ENCODE measurements around the gene EXT2. TPM values are rescaled to one million over a fixed set of nuclear protein-coding genes. Genes with fewer than 3 reads are reported as not detected.

Gene EXT2
- polyA plus RNA-seq, 1 donor from 2014 or later, result 77.5 TPM

DNA sequence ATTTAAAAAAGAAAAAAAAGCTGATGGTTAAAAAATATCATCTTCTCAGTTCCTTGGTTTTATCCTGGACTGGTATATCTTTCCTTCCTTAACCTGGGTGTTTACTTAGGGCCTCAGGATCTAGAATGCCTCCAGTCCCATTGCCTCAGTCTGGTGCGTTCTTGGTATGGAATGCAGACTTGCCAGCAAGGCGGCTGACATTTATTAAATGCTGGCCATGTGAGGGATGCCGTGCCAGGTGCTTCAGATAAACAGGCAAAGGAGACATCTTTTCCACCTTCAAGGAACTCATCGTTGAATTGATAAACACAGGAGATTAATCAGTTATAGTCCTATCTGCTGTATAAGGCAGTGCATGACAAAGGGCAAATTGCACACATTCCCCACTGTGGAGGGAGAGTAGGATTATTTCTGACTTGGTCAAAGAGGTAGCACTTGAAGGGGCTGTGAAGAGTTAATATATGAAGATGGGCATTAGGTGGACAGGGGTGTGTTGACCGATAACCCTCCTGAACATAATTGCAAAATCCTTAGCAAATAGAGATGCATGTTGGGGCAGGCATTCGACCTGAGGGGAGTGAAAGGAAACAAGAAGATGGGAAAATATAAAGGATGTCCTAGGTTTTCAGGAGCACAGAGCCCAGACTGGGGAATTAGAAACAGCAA is 160.1 kb downstream of the EXT2 start:
- Histone ChIP-seq H4K20me1 (ENCODE audit: insufficient read depth) (no peaks in the 10 kb centered on the region), H2AFZ (ENCODE audit: low read depth, low read length) (no peak overlapping the region), H3K9me2 (ENCODE audit: insufficient read depth, low read length) (no peaks in the 10 kb centered on the region), H3K27me3 (ENCODE audit: insufficient read depth, low read depth, low read length) (no peaks in the 10 kb centered on the region), H3K4me2 (ENCODE audit: low read length) (no peak overlapping the region), H3K36me3 (ENCODE audit: insufficient read depth, low read length) (no peaks in the 10 kb centered on the region), H3K9me3 (ENCODE audit: low read length) (no peaks in the 10 kb centered on the region), H3K27ac (ENCODE audit: low read length) (no peak overlapping the region), H3K9ac (ENCODE audit: low read length) (no peak overlapping the region), H3K4me3 (ENCODE audit: low read length) (no peak overlapping the region), H3K79me2 (replicated peaks; ENCODE audit: insufficient read depth, low read length) (no peaks in the 10 kb centered on the region), H3F3A (ENCODE audit: insufficient read depth, low read length, poor library complexity, severe bottlenecking) (no peaks in the 10 kb centered on the region)
- no peak for TF ChIP-seq RAD21 (conservative IDR thresholded peaks at IDR 0.05)
- no peak for TF ChIP-seq EP300 (conservative IDR thresholded peaks at IDR 0.05; ENCODE audit: poor library complexity, severe bottlenecking)
- no peak for TF ChIP-seq POLR2AphosphoS5 (IDR thresholded peaks at IDR 0.05)
- TF ChIP-seq, protein P1, sequence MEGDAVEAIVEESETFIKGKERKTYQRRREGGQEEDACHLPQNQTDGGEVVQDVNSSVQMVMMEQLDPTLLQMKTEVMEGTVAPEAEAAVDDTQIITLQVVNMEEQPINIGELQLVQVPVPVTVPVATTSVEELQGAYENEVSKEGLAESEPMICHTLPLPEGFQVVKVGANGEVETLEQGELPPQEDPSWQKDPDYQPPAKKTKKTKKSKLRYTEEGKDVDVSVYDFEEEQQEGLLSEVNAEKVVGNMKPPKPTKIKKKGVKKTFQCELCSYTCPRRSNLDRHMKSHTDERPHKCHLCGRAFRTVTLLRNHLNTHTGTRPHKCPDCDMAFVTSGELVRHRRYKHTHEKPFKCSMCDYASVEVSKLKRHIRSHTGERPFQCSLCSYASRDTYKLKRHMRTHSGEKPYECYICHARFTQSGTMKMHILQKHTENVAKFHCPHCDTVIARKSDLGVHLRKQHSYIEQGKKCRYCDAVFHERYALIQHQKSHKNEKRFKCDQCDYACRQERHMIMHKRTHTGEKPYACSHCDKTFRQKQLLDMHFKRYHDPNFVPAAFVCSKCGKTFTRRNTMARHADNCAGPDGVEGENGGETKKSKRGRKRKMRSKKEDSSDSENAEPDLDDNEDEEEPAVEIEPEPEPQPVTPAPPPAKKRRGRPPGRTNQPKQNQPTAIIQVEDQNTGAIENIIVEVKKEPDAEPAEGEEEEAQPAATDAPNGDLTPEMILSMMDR (IDR thresholded peaks at IDR 0.05; ENCODE audit: poor library complexity, severe bottlenecking), result no peak
- TF ChIP-seq MXI1 (conservative IDR thresholded peaks at IDR 0.05; ENCODE audit: poor library complexity, severe bottlenecking), result no peak
- TF ChIP-seq EZH2 (IDR thresholded peaks at IDR 0.05; ENCODE audit: borderline replicate concordance, insufficient read depth, low read length, poor library complexity, severe bottlenecking), result no peak
- TF ChIP-seq SMC3 (conservative IDR thresholded peaks at IDR 0.05; ENCODE audit: poor library complexity), result no peak
- TF ChIP-seq, protein P2, sequence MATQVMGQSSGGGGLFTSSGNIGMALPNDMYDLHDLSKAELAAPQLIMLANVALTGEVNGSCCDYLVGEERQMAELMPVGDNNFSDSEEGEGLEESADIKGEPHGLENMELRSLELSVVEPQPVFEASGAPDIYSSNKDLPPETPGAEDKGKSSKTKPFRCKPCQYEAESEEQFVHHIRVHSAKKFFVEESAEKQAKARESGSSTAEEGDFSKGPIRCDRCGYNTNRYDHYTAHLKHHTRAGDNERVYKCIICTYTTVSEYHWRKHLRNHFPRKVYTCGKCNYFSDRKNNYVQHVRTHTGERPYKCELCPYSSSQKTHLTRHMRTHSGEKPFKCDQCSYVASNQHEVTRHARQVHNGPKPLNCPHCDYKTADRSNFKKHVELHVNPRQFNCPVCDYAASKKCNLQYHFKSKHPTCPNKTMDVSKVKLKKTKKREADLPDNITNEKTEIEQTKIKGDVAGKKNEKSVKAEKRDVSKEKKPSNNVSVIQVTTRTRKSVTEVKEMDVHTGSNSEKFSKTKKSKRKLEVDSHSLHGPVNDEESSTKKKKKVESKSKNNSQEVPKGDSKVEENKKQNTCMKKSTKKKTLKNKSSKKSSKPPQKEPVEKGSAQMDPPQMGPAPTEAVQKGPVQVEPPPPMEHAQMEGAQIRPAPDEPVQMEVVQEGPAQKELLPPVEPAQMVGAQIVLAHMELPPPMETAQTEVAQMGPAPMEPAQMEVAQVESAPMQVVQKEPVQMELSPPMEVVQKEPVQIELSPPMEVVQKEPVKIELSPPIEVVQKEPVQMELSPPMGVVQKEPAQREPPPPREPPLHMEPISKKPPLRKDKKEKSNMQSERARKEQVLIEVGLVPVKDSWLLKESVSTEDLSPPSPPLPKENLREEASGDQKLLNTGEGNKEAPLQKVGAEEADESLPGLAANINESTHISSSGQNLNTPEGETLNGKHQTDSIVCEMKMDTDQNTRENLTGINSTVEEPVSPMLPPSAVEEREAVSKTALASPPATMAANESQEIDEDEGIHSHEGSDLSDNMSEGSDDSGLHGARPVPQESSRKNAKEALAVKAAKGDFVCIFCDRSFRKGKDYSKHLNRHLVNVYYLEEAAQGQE (IDR thresholded peaks at IDR 0.05; ENCODE audit: borderline replicate concordance), result no peak
- TF ChIP-seq TAF1 (IDR thresholded peaks at IDR 0.05; ENCODE audit: low read depth), result no peak

DNA sequence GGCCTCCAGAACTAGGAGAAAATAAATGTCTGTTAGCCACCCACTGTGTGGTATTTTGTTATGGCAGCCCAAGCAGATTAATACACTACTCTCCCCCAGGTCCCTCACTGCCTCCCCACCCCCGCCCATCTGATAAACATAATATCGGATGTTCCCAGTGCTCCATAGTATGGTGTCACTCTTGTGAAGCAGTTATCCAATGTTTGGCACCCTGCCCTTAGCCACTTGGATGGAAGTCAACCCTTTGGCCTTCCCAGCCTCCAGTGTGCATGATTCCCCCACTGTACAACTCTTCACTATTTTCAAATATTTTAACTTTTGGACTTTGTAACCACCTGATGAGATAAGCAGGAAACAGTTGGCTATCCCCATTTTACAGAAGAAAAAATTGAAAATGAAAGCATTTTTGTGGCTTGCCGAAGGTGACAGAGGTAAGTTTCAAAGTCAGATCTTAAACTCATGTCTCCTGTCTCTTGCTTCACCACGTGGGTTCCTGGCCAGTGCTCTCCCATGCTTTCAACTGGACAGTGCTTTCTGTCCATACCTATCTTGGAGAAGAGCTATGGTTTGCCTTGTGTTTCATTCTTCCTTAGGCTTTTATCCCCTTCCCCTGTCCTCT is 161.3 kb downstream of the EXT2 start:
- H3K9ac ChIP-seq (ENCODE audit: low read length), result no peak overlapping the region
- H3K4me2 ChIP-seq (ENCODE audit: low read length), result no peak overlapping the region
- H3K9me3 ChIP-seq (ENCODE audit: low read length), result no peaks in the 10 kb centered on the region
- no peak overlapping the region for H3K4me3 ChIP-seq (ENCODE audit: low read length)
- H3K27me3 ChIP-seq (ENCODE audit: insufficient read depth, low read depth, low read length), result no peaks in the 10 kb centered on the region
- no peaks in the 10 kb centered on the region for H3K9me2 ChIP-seq (ENCODE audit: insufficient read depth, low read length)
- no peak overlapping the region for H2AFZ ChIP-seq (ENCODE audit: low read depth, low read length)
- H3K27ac ChIP-seq (ENCODE audit: low read length), result no peak overlapping the region
- no peaks in the 10 kb centered on the region for H3F3A ChIP-seq (ENCODE audit: insufficient read depth, low read length, poor library complexity, severe bottlenecking)
- no peaks in the 10 kb centered on the region for H3K79me2 ChIP-seq (replicated peaks; ENCODE audit: insufficient read depth, low read length)
- no peak for TF ChIP-seq POLR2AphosphoS5 (IDR thresholded peaks at IDR 0.05)
- no peak for TF ChIP-seq EP300 (conservative IDR thresholded peaks at IDR 0.05; ENCODE audit: poor library complexity, severe bottlenecking)
- TF ChIP-seq TAF1 (IDR thresholded peaks at IDR 0.05; ENCODE audit: low read depth), result no peak
- TF ChIP-seq, protein P2 (IDR thresholded peaks at IDR 0.05; ENCODE audit: borderline replicate concordance), result no peak
- no peak for TF ChIP-seq SMC3 (conservative IDR thresholded peaks at IDR 0.05; ENCODE audit: poor library complexity)
- TF ChIP-seq RAD21 (conservative IDR thresholded peaks at IDR 0.05), result no peak
- TF ChIP-seq, protein P1 (IDR thresholded peaks at IDR 0.05; ENCODE audit: poor library complexity, severe bottlenecking), result no peak
- TF ChIP-seq EZH2 (IDR thresholded peaks at IDR 0.05; ENCODE audit: borderline replicate concordance, insufficient read depth, low read length, poor library complexity, severe bottlenecking), result no peak
- TF ChIP-seq MXI1 (conservative IDR thresholded peaks at IDR 0.05; ENCODE audit: poor library complexity, severe bottlenecking), result no peak
- H4K20me1 ChIP-seq (ENCODE audit: insufficient read depth), result no peaks in the 10 kb centered on the region
- no peaks in the 10 kb centered on the region for H3K36me3 ChIP-seq (ENCODE audit: insufficient read depth, low read length)

All from neural cell (in vitro differentiated cells).